ENCODE measurements around the gene MSI2. TPM values are rescaled to one million over a fixed set of nuclear protein-coding genes. Genes with fewer than 3 reads are reported as not detected.

The MSI2 gene
- total RNA-seq, 4 donors from 2014 or later = 27.3 to 50.4 (median 36.8) TPM

GRCh38 chr17:57715981-57716380 lies 459.7 kb downstream of the MSI2 start:
- H3K27me3 ChIP-seq = no peaks in the 10 kb centered on the region
- ATAC-seq = no peak
- no peaks in the 10 kb centered on the region for H3K9me3 ChIP-seq
- H3K27ac ChIP-seq = no peak overlapping the region
- H3K36me3 ChIP-seq = no peaks in the 10 kb centered on the region
- WGBS, 2 donors (ENCODE audit: low coverage in 1 of 2) = 85 to 100% methylated on average over 1 of the region's 1 CpG
- H3K4me3 ChIP-seq = no peak overlapping the region
- peaks cover 0 to 18% (median 7%) of the 10 kb centered on the region in 3 donors for H3K4me1 ChIP-seq
- TF ChIP-seq EP300 (IDR thresholded peaks at IDR 0.05) = no peak

- ATAC-seq = no peak
- TF ChIP-seq CTCF (IDR thresholded peaks at IDR 0.05) (no peak), POLR2AphosphoS5 (IDR thresholded peaks at IDR 0.05) (no peak), POLR2A (IDR thresholded peaks at IDR 0.05) (no peak), EP300 (IDR thresholded peaks at IDR 0.05) (no peak)
- Histone ChIP-seq H3K27me3 (no peaks in the 10 kb centered on the region), H3K27ac (no peak overlapping the region), H3K4me1 (peaks cover 0 to 18% (median 7%) of the 10 kb centered on the region in 3 donors), H3K36me3 (no peaks in the 10 kb centered on the region), H3K4me3 (no peak overlapping the region), H3K9me3 (no peaks in the 10 kb centered on the region)
- WGBS, 2 donors (ENCODE audit: low coverage in 1 of 2) = 70 to 80% methylated on average over 2 to 8 of the region's 8 CpGs
These were observed 462.6 kb downstream of the MSI2 start for GRCh38 chr17:57718878-57719277.

- H3K9me3 ChIP-seq = no peaks in the 10 kb centered on the region
- no peak overlapping the region for H3K27ac ChIP-seq
- H3K4me1 ChIP-seq = peaks cover 0 to 5% (median under 1%) of the 10 kb centered on the region in 3 donors
- no peak for ATAC-seq
- TF ChIP-seq EP300 (IDR thresholded peaks at IDR 0.05) (no peak), POLR2AphosphoS5 (IDR thresholded peaks at IDR 0.05) (no peak), POLR2A (IDR thresholded peaks at IDR 0.05) (no peak), CTCF (IDR thresholded peaks at IDR 0.05) (no peak)
- 67 to 90% methylated on average over 1 to 2 of the region's 2 CpGs for whole genome bisulfite sequencing, 2 donors (ENCODE audit: low coverage in 1 of 2)
- no peaks in the 10 kb centered on the region for H3K36me3 ChIP-seq
- H3K4me3 ChIP-seq = no peak overlapping the region
- no peaks in the 10 kb centered on the region for H3K27me3 ChIP-seq
These were observed 464.2 kb downstream of the MSI2 start for GRCh38 chr17:57720386-57721035.

GRCh38 chr17:57721967-57722703 lies 465.8 kb downstream of the MSI2 start:
- Histone ChIP-seq H3K9me3 (no peaks in the 10 kb centered on the region), H3K27me3 (no peaks in the 10 kb centered on the region), H3K27ac (no peak overlapping the region), H3K4me3 (no peak overlapping the region), H3K36me3 (no peaks in the 10 kb centered on the region), H3K4me1 (no peaks in the 10 kb centered on the region)
- no peak for ATAC-seq
- WGBS, 2 donors (ENCODE audit: low coverage in 1 of 2) = 100% methylated on average over 1 to 3 of the region's 3 CpGs
- no peak for TF ChIP-seq CTCF (IDR thresholded peaks at IDR 0.05)
- no peak for TF ChIP-seq POLR2AphosphoS5 (IDR thresholded peaks at IDR 0.05)
- TF ChIP-seq POLR2A (IDR thresholded peaks at IDR 0.05) = no peak
- no peak for TF ChIP-seq EP300 (IDR thresholded peaks at IDR 0.05)

GRCh38 chr17:57722704-57723043 lies 466.4 kb downstream of the MSI2 start:
- no peaks in the 10 kb centered on the region for H3K4me1 ChIP-seq
- no peaks in the 10 kb centered on the region for H3K9me3 ChIP-seq
- no peaks in the 10 kb centered on the region for H3K27me3 ChIP-seq
- H3K36me3 ChIP-seq = no peaks in the 10 kb centered on the region
- TF ChIP-seq POLR2A (IDR thresholded peaks at IDR 0.05) = no peak
- no peak for TF ChIP-seq EP300 (IDR thresholded peaks at IDR 0.05)
- TF ChIP-seq CTCF (IDR thresholded peaks at IDR 0.05) = no peak
- TF ChIP-seq POLR2AphosphoS5 (IDR thresholded peaks at IDR 0.05) = no peak
- H3K27ac ChIP-seq = no peak overlapping the region
- no peak for ATAC-seq
- H3K4me3 ChIP-seq = no peak overlapping the region
- 70 to 100% methylated on average over 1 to 5 of the region's 7 CpGs for WGBS, 2 donors (ENCODE audit: low coverage in 1 of 2)

Data from gastroesophageal sphincter (tissue), 4 donors.